ENCODE data around the gene NTRK2. TPM values are rescaled to one million over a fixed set of nuclear protein-coding genes. Genes with fewer than 3 reads are reported as not detected.
A peak's percentile ranks its signal among the peaks of the same experiment; 100 is the strongest.

The NTRK2 gene
- total RNA-seq, 3 donors from 2014 or later = 1.7 to 3.5 (median 2.5) TPM

GRCh38 chr9:85007748-85008147 is 338.2 kb downstream of the NTRK2 start:
- intact Hi-C loops (cut with DNase I, micrococcal nuclease) = no loop called here
- no peak overlapping the region for H3K4me3 ChIP-seq
- no peak for ATAC-seq
- no peaks in the 10 kb centered on the region for H3K36me3 ChIP-seq (ENCODE audit: low read depth)
- TF ChIP-seq CTCF (IDR thresholded peaks at IDR 0.05) = no peak
- DNase-seq = no peak
- H3K9me3 ChIP-seq = no peaks in the 10 kb centered on the region
- no peaks in the 10 kb centered on the region for H3K4me1 ChIP-seq (ENCODE audit: low read depth)

GRCh38 chr9:85008215-85008614 is 338.7 kb downstream of the NTRK2 start:
- ATAC-seq = no peak
- intact Hi-C loops (cut with DNase I, micrococcal nuclease) = no loop called here
- no peak overlapping the region for H3K4me3 ChIP-seq

GRCh38 chr9:85009251-85009650 is 339.7 kb downstream of the NTRK2 start:
- no peaks in the 10 kb centered on the region for H3K4me1 ChIP-seq (ENCODE audit: low read depth)
- no peak for DNase-seq
- no peaks in the 10 kb centered on the region for H3K36me3 ChIP-seq (ENCODE audit: low read depth)
- no peak overlapping the region for H3K4me3 ChIP-seq
- intact Hi-C loops (cut with DNase I, micrococcal nuclease) = no loop called here
- ATAC-seq = peak; percentile 25
- TF ChIP-seq CTCF (IDR thresholded peaks at IDR 0.05) = no peak
- H3K9me3 ChIP-seq = no peaks in the 10 kb centered on the region

More at GRCh38 chr9:85008215-85008614, 338.7 kb downstream of the NTRK2 start:
- H3K36me3 ChIP-seq (ENCODE audit: low read depth) = no peaks in the 10 kb centered on the region
- DNase-seq = no peak
- H3K9me3 ChIP-seq = no peaks in the 10 kb centered on the region
- no peak for TF ChIP-seq CTCF (IDR thresholded peaks at IDR 0.05)
- no peaks in the 10 kb centered on the region for H3K4me1 ChIP-seq (ENCODE audit: low read depth)

- H3K4me3 ChIP-seq = no peak overlapping the region
- no peaks in the 10 kb centered on the region for H3K4me1 ChIP-seq (ENCODE audit: low read depth)
- DNase-seq = no peak
- TF ChIP-seq CTCF (IDR thresholded peaks at IDR 0.05) = no peak
- H3K9me3 ChIP-seq = no peaks in the 10 kb centered on the region
- intact Hi-C loops (cut with DNase I, micrococcal nuclease) = no loop called here
- no peak for ATAC-seq
- no peaks in the 10 kb centered on the region for H3K36me3 ChIP-seq (ENCODE audit: low read depth)
These were observed 344.2 kb downstream of the NTRK2 start for GRCh38 chr9:85013703-85014102.

GRCh38 chr9:85014292-85014691 is 344.8 kb downstream of the NTRK2 start:
- TF ChIP-seq CTCF (IDR thresholded peaks at IDR 0.05) = no peak
- Histone ChIP-seq H3K4me3 (no peak overlapping the region), H3K9me3 (no peaks in the 10 kb centered on the region), H3K36me3 (ENCODE audit: low read depth) (no peaks in the 10 kb centered on the region), H3K4me1 (ENCODE audit: low read depth) (no peaks in the 10 kb centered on the region)
- intact Hi-C loops (cut with DNase I, micrococcal nuclease) = no loop called here
- no peak for DNase-seq
- ATAC-seq = no peak

- H3K36me3 ChIP-seq (ENCODE audit: low read depth) = no peaks in the 10 kb centered on the region
- intact Hi-C loops (cut with DNase I, micrococcal nuclease) = no loop called here
- DNase-seq (no peak), ATAC-seq (no peak)
- no peaks in the 10 kb centered on the region for H3K4me1 ChIP-seq (ENCODE audit: low read depth)
- no peak for TF ChIP-seq CTCF (IDR thresholded peaks at IDR 0.05)
- no peaks in the 10 kb centered on the region for H3K9me3 ChIP-seq
- H3K4me3 ChIP-seq = no peak overlapping the region
These were observed 347.0 kb downstream of the NTRK2 start for GRCh38 chr9:85016384-85017006.

Measured in mucosa of descending colon (tissue), 3 donors.